WTC11 (cell line): ENCODE results near the gene CSTF1. TPM values are rescaled to one million over a fixed set of nuclear protein-coding genes. Genes with fewer than 3 reads are reported as not detected.

ENCODE experiments used
- ATAC-seq: fragments of 200-7000 bp; cut with Tn5 transposase; 2 replicates; pipeline ENCODE4 v1.10.0; 2021; ENCODE audit warnings: mild to moderate bottlenecking, moderate library complexity
- CTCF ChIA-PET: fragments of 300-600 bp; sonication (Branson Sonifier 250); formaldehyde crosslinking; loops from one replicate; lab custom pipeline; 2021; ENCODE audit warnings: antibody characterized with exemption; lab: Charles Lee
- POLR2A ChIA-PET: fragments of 350-600 bp; sonication (Branson Sonifier 250); formaldehyde crosslinking; loops from one replicate; lab custom pipeline; 2021; ENCODE audit warnings: antibody characterized with exemption; lab: Charles Lee
- DNase-seq: peaks from one replicate; pipeline ENCODE4 v3.0.0; 2021; ENCODE audit warnings: low spot score
- H3K27ac Mint-ChIP-seq: 2 replicates; pipeline ENCODE4 v1.8.0; 2021; ENCODE audit warnings: mixed read lengths
- H3K27me3 Mint-ChIP-seq: 2 replicates; pipeline ENCODE4 v1.8.0; 2021; ENCODE audit warnings: low read depth, mild to moderate bottlenecking, moderate library complexity, mixed read lengths
- H3K36me3 Mint-ChIP-seq: 2 replicates; pipeline ENCODE4 v1.8.0; 2021; ENCODE audit warnings: mixed read lengths
- H3K4me1 Mint-ChIP-seq: 2 replicates; pipeline ENCODE4 v1.8.0; 2022; ENCODE audit warnings: mixed read lengths
- H3K4me3 Mint-ChIP-seq: 2 replicates; pipeline ENCODE4 v1.8.0; 2021; ENCODE audit warnings: mild to moderate bottlenecking, moderate library complexity, mixed read lengths
- H3K9me3 Mint-ChIP-seq: 2 replicates; pipeline ENCODE4 v1.8.0; 2021; ENCODE audit warnings: mixed read lengths
- ARID4B ChIP-seq: sonication (generic); formaldehyde crosslinking; IDR thresholded peaks from 2 replicates; pipeline ENCODE4 v1.8.0; 2023; ENCODE audit warnings: missing genetic modification reagents, mild to moderate bottlenecking, borderline replicate concordance
- ATF6 ChIP-seq: sonication (generic); formaldehyde crosslinking; IDR thresholded peaks from 2 replicates; pipeline ENCODE4 v1.8.1; 2023; ENCODE audit warnings: mild to moderate bottlenecking, missing genetic modification reagents
- E2F1 ChIP-seq: sonication (generic); formaldehyde crosslinking; IDR thresholded peaks from 2 replicates; pipeline ENCODE4 v1.8.0; 2022; ENCODE audit warnings: mild to moderate bottlenecking, missing genetic modification reagents
- E2F4 ChIP-seq: sonication (generic); formaldehyde crosslinking; IDR thresholded peaks from 2 replicates; pipeline ENCODE4 v1.8.1; 2022; ENCODE audit warnings: low read depth, mild to moderate bottlenecking, moderate library complexity, missing genetic modification reagents, borderline replicate concordance
- E2F5 ChIP-seq: sonication (generic); formaldehyde crosslinking; IDR thresholded peaks from 2 replicates; pipeline ENCODE4 v1.8.1; 2022; ENCODE audit warnings: mild to moderate bottlenecking, moderate library complexity, missing genetic modification reagents
- JUN ChIP-seq: sonication (generic); formaldehyde crosslinking; IDR thresholded peaks from 2 replicates; pipeline ENCODE4 v1.8.0; 2023; ENCODE audit warnings: mild to moderate bottlenecking, missing genetic modification reagents
- KAT7 ChIP-seq: sonication (generic); formaldehyde crosslinking; IDR thresholded peaks from 2 replicates; pipeline ENCODE4 v1.8.1; 2023; ENCODE audit warnings: missing genetic modification reagents, mild to moderate bottlenecking, borderline replicate concordance
- MLX ChIP-seq: sonication (generic); formaldehyde crosslinking; IDR thresholded peaks from 2 replicates; pipeline ENCODE4 v1.8.1; 2023; ENCODE audit warnings: mild to moderate bottlenecking, missing genetic modification reagents, moderate library complexity
- RELA ChIP-seq: sonication (generic); formaldehyde crosslinking; IDR thresholded peaks from 2 replicates; pipeline ENCODE4 v1.8.1; 2022; ENCODE audit warnings: missing genetic modification reagents, mild to moderate bottlenecking, borderline replicate concordance
- SOX15 ChIP-seq: fragments of 250-450 bp; sonication (Bioruptor Pico); IDR thresholded peaks from 2 replicates; pipeline ENCODE4 v1.9.0; 2021; ENCODE audit warnings: mild to moderate bottlenecking
- TCF7 ChIP-seq: sonication (generic); formaldehyde crosslinking; IDR thresholded peaks from 2 replicates; pipeline ENCODE4 v1.8.0; 2022; ENCODE audit warnings: mild to moderate bottlenecking, low read depth, missing genetic modification reagents, moderate library complexity
- TEAD1 ChIP-seq: sonication (generic); formaldehyde crosslinking; IDR thresholded peaks from 2 replicates; pipeline ENCODE4 v1.8.0; 2022; ENCODE audit warnings: mild to moderate bottlenecking, missing genetic modification reagents
- TP53 ChIP-seq: sonication (generic); formaldehyde crosslinking; IDR thresholded peaks from 2 replicates; pipeline ENCODE4 v1.8.1; 2023; ENCODE audit warnings: mild to moderate bottlenecking, missing genetic modification reagents
- USF2 ChIP-seq: sonication (generic); formaldehyde crosslinking; IDR thresholded peaks from 2 replicates; pipeline ENCODE4 v1.8.1; 2023; ENCODE audit warnings: mild to moderate bottlenecking, missing genetic modification reagents, moderate library complexity
- ZBTB21 ChIP-seq: sonication (generic); formaldehyde crosslinking; IDR thresholded peaks from 2 replicates; pipeline ENCODE4 v1.8.1; 2023; ENCODE audit warnings: mild to moderate bottlenecking, missing genetic modification reagents, borderline replicate concordance
- ZBTB43 ChIP-seq: sonication (generic); formaldehyde crosslinking; IDR thresholded peaks from 2 replicates; pipeline ENCODE4 v1.8.1; 2023; ENCODE audit warnings: mild to moderate bottlenecking, missing genetic modification reagents
- ZNF121 ChIP-seq: sonication (generic); formaldehyde crosslinking; IDR thresholded peaks from 2 replicates; pipeline ENCODE4 v1.8.0; 2023; ENCODE audit warnings: missing genetic modification reagents
- ZNF423 ChIP-seq: fragments of 250-450 bp; sonication (Bioruptor Pico); IDR thresholded peaks from 2 replicates; pipeline ENCODE4 v2.1.2; 2022; ENCODE audit warnings: mild to moderate bottlenecking, moderate library complexity
- ZNF532 ChIP-seq: fragments of 250-450 bp; sonication (Bioruptor Pico); IDR thresholded peaks from 2 replicates; pipeline ENCODE4 v1.9.0; 2021; ENCODE audit warnings: mild to moderate bottlenecking, borderline replicate concordance
- total RNA-seq: library from RNA; stranded (reverse); gene quantifications from 3 replicates; pipeline ENCODE4 v1.2.3, GENCODE V29; 2021

Gene CSTF1
- total RNA-seq, 1 experiment from 2014 or later = 58.5 TPM

GRCh38 chr20:56439771-56440291, 47.4 kb downstream of the CSTF1 start:
- H3K4me1 Mint-ChIP-seq = no peaks in the 10 kb centered on the region
- peaks cover 2% of the 10 kb centered on the region; the same call in 1 of the 2 replicates for H3K27me3 Mint-ChIP-seq
- no peak for ATAC-seq
- H3K4me3 Mint-ChIP-seq = no peak overlapping the region
- no peaks in the 10 kb centered on the region for H3K9me3 Mint-ChIP-seq
- DNase-seq = no peak
- CTCF ChIA-PET = interaction anchor here (0.6 kb wide), 1 partner anchor 95 kb away, joined by 3 read pairs; no protein-coding TSS in a partner anchor
- POLR2A ChIA-PET = no interaction called here
- no peak overlapping the region for H3K27ac Mint-ChIP-seq
- H3K36me3 Mint-ChIP-seq = no peaks in the 10 kb centered on the region
- TF ChIP-seq TP53 (CRISPR knock-in tag) (no peak), TCF7 (CRISPR knock-in tag) (no peak), E2F5 (CRISPR knock-in tag) (no peak), USF2 (no peak), MLX (CRISPR knock-in tag) (no peak), ATF6 (CRISPR knock-in tag) (no peak), ZNF121 (CRISPR knock-in tag) (no peak), ARID4B (CRISPR knock-in tag) (no peak), KAT7 (CRISPR knock-in tag) (no peak), JUN (CRISPR knock-in tag) (no peak), E2F1 (CRISPR knock-in tag) (no peak), ZBTB21 (CRISPR knock-in tag) (no peak), ZNF423 (CRISPR knock-in tag) (no peak), E2F4 (CRISPR knock-in tag) (no peak), ZBTB43 (CRISPR knock-in tag) (no peak), RELA (CRISPR knock-in tag) (no peak), TEAD1 (CRISPR knock-in tag) (no peak), ZNF532 (CRISPR knock-in tag) (no peak), SOX15 (CRISPR knock-in tag) (no peak)
